GM10248 (cell line): ENCODE measurements around the gene VSTM2B.

Experiments
- CTCF ChIA-PET: fragments of 300-600 bp; sonication (Branson Sonifier 250); formaldehyde crosslinking; extraction: SDS; loops from one replicate; lab custom pipeline; 2021; ENCODE audit warnings: antibody characterized with exemption; lab: Yijun Ruan, JAX
- POLR2A ChIA-PET: fragments of 350-650 bp; sonication (Branson Sonifier 250); formaldehyde crosslinking; extraction: SDS; loops from one replicate; lab custom pipeline; 2020; ENCODE audit warnings: antibody characterized with exemption; lab: Yijun Ruan, JAX
- DNase-seq: peaks from one replicate; pipeline ENCODE4 v3.0.0; 2012; ENCODE audit errors: extremely low spot score
- CTCF ChIP-seq: IDR thresholded peaks from 2 replicates; pipeline ENCODE4 v1.5.1; 2012; ENCODE audit warnings: mild to moderate bottlenecking, low read depth; ENCODE audit errors: extremely low read depth, missing control alignments, control extremely low read depth

The VSTM2B gene

DNA sequence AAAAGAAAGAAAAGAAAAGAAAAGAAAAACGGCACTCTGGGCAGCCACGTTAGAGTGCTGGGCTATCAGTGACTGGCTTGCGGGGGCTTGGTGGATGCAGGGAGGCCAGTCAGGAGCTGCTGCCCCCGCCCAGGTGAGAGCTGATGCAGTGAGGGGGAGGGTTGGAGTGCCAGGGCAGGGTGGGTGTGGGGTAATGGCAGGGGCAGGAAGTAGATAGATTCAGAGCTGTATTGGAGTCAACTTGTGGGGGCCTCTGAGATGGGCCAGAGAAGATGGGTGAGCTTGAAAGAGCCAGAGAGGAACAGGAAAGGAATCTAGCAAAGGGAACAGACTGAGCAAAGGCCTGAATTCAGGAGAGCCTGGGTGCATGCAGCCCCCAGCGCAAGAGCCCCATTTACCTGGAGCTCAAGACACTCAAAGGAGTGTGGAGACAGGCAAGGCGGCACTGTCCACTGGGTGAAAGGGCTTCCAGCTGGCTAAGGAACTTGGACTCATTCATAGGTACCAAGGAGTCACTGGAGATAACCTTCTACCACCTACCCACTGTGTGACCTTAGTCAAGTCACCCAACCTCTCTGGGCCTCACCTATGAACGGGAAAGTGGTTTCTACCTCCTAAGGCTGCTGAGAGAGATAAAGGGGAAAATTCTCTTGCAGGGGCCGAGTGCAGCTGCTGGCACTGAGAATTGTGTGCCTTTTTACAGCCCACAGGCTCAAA is 20.2 kb downstream of the VSTM2B start:
- no peak for DNase-seq
- CTCF ChIA-PET = no interaction called here
- POLR2A ChIA-PET = no interaction called here
- TF ChIP-seq CTCF = no peak

- TF ChIP-seq CTCF = no peak
- ChIA-PET POLR2A (no interaction called here), CTCF (no interaction called here)
- DNase-seq = no peak
These were observed 20.9 kb downstream of the VSTM2B start for GRCh38 chr19:29546583-29547190.

- CTCF ChIA-PET = no interaction called here
- no peak for DNase-seq
- TF ChIP-seq CTCF = no peak
- POLR2A ChIA-PET = no interaction called here
These were observed 21.7 kb downstream of the VSTM2B start for GRCh38 chr19:29547361-29547960.

DNA sequence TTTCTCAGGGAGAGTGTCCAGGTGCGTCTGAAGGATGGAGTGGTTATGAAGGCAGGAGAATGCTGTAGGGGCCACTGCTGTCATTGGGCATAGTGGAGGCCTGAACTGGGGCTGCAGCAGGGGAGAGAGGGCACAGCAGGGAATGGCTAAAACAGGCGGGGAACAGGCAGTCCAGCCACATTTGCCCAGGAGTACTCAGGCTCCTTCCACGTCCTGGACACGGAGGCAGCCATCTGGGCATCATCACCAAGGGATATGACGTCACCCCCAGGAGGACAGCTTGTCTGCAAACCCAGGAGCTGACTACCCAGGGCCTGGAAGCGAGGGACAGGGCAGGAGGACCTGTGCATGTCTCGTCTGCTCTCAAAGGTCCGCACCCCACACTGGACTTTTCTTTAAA is 22.2 kb downstream of the VSTM2B start:
- ChIA-PET CTCF (no interaction called here), POLR2A (no interaction called here)
- no peak for TF ChIP-seq CTCF
- no peak for DNase-seq

- ChIA-PET CTCF (no interaction called here), POLR2A (no interaction called here)
- DNase-seq = no peak
- TF ChIP-seq CTCF = no peak
These were observed 22.8 kb downstream of the VSTM2B start for GRCh38 chr19:29548483-29549085.

DNA sequence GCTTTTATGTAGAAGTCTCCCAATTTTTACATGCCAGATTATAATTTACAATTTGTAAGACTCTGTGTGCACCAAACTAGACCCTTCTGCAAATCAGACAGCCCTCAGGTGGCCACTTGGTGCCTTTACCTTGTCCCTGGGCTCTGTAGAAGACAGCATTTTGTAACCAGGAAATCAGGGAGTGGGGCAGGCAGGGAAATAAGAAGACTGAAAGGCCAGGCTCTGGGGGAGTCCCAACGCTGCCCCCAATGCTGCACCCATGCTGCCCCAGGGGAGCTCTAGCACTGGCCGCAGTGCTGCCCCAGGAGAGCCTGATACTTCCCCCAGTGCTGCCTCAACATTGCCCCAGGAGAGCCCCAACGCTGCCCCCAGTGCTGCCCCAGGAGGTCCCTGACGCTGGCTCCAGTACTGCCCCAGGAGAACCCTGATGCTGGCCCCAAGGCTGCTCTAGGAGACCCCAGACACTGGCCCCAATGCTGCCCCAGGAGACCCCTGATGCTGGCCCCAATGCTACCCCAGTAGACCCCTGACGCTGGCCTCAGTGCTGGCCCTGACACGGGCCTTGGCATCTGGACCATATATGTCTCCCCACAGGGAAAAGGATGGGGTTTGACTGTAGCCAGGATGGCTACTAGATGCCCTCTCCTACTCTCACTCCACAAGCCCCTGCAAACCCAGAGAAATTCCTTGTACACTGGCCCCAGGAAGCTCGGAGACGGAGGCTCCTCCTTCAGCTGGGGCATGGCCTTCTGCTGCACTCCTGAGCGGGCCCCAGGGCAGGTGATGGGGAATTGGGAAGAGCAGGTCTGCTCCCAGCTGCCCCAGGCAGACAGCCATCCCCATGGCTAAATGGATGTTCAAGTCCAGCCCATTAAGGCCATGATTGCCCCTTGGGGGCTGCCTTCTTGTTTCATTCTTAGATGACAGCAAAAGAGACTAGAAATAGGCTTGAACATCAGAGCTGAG is 23.6 kb downstream of the VSTM2B start:
- ChIA-PET POLR2A (no interaction called here), CTCF (no interaction called here)
- no peak for TF ChIP-seq CTCF
- DNase-seq = no peak
